T-helper 2 cell (primary cell): ENCODE measurements around the gene SOX9.

Experiments
- DNase-seq, 5 experiments: peaks; one replicate each; pipeline versions ENCODE4 v3.0.0 to v3.0.0-alpha.2; 2012 to 2022
- total RNA-seq, 2 donors: gene quantifications; one replicate each; lab custom pipeline; 2026; lab: John Stamatoyannopoulos, UW

The SOX9 gene
- total RNA-seq: 0 to 0.13 reads per million in 2 donors

GRCh38 chr17:72120642-72121163 is at the start of gene SOX9:
SOX9 (plus strand) TSS chr17:72121020; CDS start chr17:72121392, 372 bp downstream.
- DNase-seq: no peak

GRCh38 chr17:72071330-72071729 is 49.5 kb upstream of the SOX9 start:
- DNase-seq: no peak

DNA sequence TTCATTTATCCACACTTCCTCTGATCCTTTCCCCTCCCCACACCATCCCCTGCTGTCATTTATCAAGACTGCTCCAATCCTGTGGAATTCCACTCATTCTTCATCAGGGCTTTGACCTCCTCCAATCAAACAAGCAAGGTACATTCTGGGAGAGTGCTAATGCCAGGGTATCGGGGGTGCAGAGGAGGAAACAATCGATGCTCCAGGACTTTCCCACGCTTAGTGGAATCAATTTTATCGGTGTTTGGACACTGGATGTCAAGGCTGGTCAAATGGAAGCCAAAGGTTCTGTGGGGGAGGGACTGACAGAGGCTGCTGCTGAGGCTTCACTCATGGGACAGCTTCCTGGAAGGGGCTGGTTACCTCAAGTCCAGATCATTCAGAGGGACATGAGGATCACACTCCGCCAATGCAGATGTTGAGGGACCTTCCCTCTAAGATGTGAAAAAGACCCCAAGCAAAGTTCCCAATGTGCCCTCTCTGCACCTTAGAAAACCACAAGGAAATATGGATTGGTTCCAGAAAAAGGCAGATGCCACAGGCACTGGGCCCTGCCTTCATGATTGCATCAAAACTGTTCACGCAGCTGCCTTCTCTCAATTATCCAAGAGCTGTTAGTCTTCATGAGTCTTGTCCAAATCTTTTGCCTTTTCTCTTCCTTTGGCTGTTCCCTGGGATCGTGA is 44.7 kb upstream of the SOX9 start:
- no peak for DNase-seq

GRCh38 chr17:72076678-72077030 is 44.2 kb upstream of the SOX9 start:
- DNase-seq: no peak

DNA sequence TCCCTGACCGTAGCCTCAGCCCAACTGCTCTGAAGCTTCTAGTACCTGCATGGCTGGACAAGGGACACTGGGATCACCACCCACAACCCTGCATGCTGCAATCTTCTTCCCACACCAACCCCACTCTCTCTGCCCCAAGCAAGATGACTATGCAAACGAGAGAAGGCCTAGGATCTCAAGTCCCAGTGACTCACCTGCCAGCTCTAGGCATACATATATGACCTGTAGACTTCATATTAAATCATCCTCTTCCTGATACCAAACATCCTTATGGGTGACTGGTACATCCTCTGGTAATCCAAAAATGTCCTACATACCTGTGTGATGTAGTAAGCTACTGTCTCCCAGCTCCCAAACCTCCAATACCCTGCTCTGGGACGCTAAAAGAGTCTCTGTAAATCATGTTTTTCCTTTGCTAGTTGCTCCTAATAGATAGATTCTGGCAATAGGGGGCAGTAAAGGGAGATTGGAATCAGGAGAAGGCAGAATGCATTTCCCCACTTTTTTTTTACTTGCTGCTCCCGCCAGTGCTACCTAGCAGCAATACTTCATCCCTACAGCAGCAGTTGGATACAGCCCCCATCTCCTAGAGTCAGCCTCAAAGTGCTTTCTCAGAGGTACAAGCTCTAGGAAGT is 43.4 kb upstream of the SOX9 start:
- DNase-seq: no peak

DNA sequence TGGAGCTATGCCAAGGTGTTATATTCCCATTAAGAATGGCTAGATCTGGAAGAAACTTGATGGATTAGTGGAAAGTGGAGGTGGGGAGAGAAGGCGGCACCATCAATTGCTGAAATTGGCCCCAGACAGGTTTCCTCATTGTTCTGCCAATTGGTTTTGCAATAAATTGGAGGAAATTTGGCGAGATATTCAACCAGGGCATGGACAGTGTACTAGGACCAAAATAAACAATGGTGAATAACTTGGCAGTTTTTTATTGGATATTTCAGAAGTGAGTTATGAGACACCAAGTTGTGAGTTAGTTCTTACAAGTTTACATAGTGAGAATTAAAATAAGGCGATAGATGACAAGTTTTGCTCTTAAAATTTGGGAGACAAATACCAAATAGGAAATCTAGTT is 41.1 kb upstream of the SOX9 start:
- DNase-seq: no peak

DNA sequence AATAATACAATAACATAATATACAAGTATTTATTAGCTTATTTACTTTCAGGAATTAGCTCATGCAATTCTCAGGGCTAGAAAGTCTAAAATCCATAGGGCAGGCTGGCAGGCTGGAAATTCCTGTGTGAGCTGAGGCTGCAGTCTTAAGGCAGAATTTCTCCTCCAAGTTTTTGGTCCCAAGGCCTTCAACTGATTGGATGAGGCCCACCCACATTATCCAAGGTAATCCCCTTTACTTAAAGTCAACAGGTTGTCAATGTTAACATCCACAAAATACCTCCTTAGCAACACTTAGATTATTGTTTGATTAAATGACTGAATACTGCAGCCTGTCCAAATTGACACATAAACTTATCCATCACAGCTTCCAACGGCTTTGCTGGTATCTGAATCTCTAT is 32.9 kb upstream of the SOX9 start:
- DNase-seq: no peak

DNA sequence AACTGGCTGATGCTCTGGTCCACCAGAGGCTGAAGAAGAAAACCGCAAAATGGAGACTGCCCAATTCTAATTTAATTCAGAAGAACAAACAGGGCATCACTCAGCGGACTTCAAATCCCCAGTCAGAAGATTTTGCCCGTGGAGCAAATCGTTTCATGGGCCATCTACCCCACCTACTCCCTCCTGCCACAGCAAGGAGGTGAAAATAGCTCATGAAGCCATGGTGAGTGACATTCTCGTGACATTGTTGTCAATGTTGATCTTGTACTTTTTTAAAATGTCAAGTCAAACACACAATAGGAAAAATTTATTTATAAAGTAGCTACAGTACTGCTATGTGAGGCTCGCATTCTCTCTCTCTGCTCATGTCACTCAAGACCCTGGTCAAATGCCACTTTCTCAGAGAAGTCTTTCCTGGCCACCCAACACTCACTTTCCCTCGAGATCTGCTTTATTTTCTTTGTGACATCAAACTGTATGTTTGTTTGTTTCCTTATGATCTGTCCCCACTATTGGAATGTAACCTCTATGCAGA is 31.3 kb upstream of the SOX9 start:
- DNase-seq: no peak

DNA sequence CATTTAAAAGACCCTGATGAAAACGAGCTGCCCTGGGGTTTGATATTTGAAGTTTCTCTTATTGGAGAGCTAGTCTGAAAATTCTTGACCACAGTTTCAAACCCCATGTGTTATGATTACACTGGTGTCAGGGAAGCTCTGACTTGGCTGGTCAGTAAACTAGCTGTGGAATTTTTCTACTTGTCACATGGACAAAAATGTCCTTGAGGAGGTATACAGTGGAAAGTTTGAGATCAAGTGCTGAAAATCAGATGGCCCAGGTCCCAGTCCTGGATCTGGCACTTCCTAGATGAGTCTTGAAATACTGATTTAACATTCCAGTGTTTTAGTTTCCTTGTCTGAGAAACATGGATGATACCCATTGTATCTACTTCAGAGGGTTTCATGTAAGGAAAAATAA is 30.7 kb upstream of the SOX9 start:
- DNase-seq: no peak

- DNase-seq: no peak
These were observed 28.0 kb upstream of the SOX9 start for GRCh38 chr17:72092710-72093322.

- no peak for DNase-seq
These were observed 27.1 kb upstream of the SOX9 start for GRCh38 chr17:72093707-72094106.

DNA sequence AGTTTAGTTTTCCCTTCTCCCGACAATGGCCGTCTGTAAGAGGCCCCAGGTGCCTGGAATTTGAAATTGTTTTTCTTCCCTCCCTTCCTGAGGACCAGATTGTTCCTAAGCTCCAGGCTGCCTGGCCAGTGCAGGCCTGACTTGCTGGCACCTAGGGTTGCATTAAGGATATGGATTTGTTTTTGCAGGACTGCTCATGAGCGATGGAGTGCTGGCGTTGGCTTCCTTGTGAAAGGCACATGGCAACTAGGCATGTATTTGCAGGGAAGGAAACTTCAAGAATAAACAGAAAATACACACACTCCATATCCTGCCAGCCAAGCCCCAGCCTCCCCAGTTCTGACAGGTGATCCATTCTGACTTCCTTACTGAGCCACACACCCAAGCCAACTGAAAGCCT is 25.5 kb upstream of the SOX9 start:
- DNase-seq: no peak

GRCh38 chr17:72097144-72097543 is 23.7 kb upstream of the SOX9 start:
- no peak for DNase-seq

DNA sequence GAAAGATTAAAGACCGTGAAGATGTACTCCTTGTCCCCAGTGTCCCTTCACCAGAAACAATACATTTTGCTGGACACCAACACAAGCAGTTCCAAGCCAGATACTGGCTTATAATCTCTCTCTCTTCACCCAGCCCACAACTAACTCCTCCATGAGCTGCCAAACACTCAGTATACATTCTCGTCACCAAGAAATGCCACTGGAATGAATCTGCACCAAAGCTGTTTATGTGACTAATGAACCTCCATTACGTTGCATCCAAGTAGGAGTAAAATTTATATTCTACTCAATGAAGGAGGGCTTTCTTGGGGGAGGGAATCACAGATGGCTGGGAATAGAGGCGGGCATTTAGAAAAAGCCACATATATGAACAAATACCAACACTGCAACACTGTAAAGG is 20.9 kb upstream of the SOX9 start:
- DNase-seq: no peak

GRCh38 chr17:72100470-72100869 is 20.4 kb upstream of the SOX9 start:
- DNase-seq: no peak

DNA sequence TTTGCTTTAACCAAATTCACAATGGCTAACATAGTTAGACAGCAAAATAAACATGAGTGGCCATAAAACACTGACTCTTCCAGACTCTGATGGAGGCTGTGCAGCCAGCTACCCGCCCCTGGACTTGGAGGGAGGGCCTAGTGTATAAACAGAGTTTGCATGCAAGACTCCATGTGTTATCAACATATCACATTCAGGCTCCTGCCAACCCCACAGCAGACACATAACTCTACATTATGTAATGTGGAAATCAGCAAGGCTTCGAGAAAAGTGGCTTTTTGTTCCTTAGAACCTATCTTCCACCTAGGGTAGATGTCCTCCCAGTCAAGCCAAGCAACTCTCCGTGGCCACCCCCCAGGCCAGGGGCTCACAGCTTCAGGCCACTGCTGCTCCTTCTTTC is 19.3 kb upstream of the SOX9 start:
- no peak for DNase-seq

DNA sequence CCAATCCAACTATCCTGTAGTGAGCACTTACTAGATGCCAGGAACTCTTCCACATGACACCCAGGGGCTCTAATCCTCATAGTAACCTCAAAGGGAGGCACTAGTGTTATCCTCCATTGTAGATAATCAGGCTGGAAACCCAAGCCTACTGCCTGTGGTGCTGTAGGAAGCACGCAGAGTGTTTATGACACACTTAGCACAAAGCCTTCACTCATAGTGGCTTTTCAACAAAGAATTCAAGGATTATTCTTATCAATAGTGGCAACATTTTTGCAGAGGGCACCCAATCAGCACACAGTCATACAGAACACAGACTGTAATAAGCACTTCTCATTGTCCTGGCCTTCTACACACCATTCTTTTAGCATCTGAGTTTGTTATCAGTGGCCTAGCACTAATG is 18.5 kb upstream of the SOX9 start:
- no peak for DNase-seq

GRCh38 chr17:72104164-72104862 is 16.5 kb upstream of the SOX9 start:
- no peak for DNase-seq

GRCh38 chr17:72104863-72105234 is 16.0 kb upstream of the SOX9 start:
- no peak for DNase-seq

DNA sequence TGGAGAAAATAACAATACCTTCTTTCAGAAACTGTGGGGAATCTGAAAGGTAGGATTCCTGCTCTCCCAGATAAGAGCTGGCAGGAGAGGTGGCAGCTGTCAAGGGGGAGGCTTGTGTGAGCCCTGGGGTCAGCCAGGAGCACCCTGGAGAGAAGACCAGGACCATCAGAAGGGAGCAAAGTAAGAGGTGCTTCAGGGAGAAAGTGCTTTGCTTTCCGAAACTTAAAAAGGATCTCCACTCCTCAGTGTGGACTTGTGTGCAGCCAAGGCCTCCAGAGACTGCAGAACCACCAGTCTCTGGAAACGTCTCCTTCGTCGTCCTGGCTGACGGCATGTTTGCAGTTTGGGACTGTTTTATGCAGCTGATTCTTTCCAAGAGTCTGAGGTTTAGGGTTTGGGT is 13.7 kb upstream of the SOX9 start:
- DNase-seq: no peak

GRCh38 chr17:72110231-72110941 is 10.4 kb upstream of the SOX9 start:
- no peak for DNase-seq

GRCh38 chr17:72110942-72111318 is 9.9 kb upstream of the SOX9 start:
- no peak for DNase-seq
